GM18502 (cell line): ENCODE measurements around the gene RETREG3.
"Not testable (repeated sequence)": the region's sequence is repeated elsewhere in the genome, so short reads cannot be mapped to it uniquely, and the experiment has no call there.

Experiments used
- ATAC-seq: cut with Tn5 transposase; IDR thresholded peaks from one replicate; pipeline ENCODE4 v1.9.1; 2021; ENCODE audit warnings: mild to moderate bottlenecking; ENCODE audit not compliant: unreplicated experiment, poor library complexity

RETREG3 gene

GRCh38 chr17:42574463-42574862 is 34.7 kb downstream of the RETREG3 start:
- ATAC-seq = no peak

GRCh38 chr17:42573095-42573494 is 36.1 kb downstream of the RETREG3 start:
- no peak for ATAC-seq

- no peak for ATAC-seq
Observed at GRCh38 chr17:42571435-42572225, 37.5 kb downstream of the RETREG3 start.

GRCh38 chr17:42568341-42569111 is 40.6 kb downstream of the RETREG3 start:
- no peak for ATAC-seq

- ATAC-seq = peak; percentile 61
Observed at GRCh38 chr17:42566883-42567573, 42.1 kb downstream of the RETREG3 start, which contains the start of gene MLX. MLX (plus strand) TSS chr17:42567100; CDS start chr17:42567125, 25 bp downstream.

GRCh38 chr17:42566215-42566882 is 42.8 kb downstream of the RETREG3 start:
- no peak for ATAC-seq

GRCh38 chr17:42565523-42566214 is 43.5 kb downstream of the RETREG3 start:
- no peak for ATAC-seq

- no peak for ATAC-seq
Observed at GRCh38 chr17:42564815-42565522, 44.2 kb downstream of the RETREG3 start.

GRCh38 chr17:42563950-42564349 is 45.2 kb downstream of the RETREG3 start:
- ATAC-seq = no peak

- ATAC-seq = no peak
Observed at GRCh38 chr17:42563543-42563942, 45.6 kb downstream of the RETREG3 start.

- ATAC-seq = no peak
Observed at GRCh38 chr17:42563143-42563509, 46.0 kb downstream of the RETREG3 start.

GRCh38 chr17:42562388-42563142 is 46.6 kb downstream of the RETREG3 start:
- ATAC-seq = peak; percentile 13

GRCh38 chr17:42561897-42562387 is 47.2 kb downstream of the RETREG3 start, which contains the start of gene COASY:
COASY (plus strand) TSS chr17:42562148; CDS start chr17:42562623, 475 bp downstream.
- peak; percentile 61 for ATAC-seq

- ATAC-seq = no peak
Observed at GRCh38 chr17:42560246-42560645, 48.9 kb downstream of the RETREG3 start.

- no peak for ATAC-seq
Observed at GRCh38 chr17:42559075-42559474, 50.1 kb downstream of the RETREG3 start.

- not testable (repeated sequence) for ATAC-seq
Observed at GRCh38 chr17:42555961-42556617, 53.1 kb downstream of the RETREG3 start.

- peak; percentile 7 for ATAC-seq
Observed at GRCh38 chr17:42555122-42555622, 54.0 kb downstream of the RETREG3 start.
